Liver (tissue), 9 donors: ENCODE results near the gene CUBN. TPM values are rescaled to one million over a fixed set of nuclear protein-coding genes. Genes with fewer than 3 reads are reported as not detected.

Source experiments
- DNase-seq: peaks from one replicate; pipeline ENCODE4 v3.0.0-alpha.2; 2017; ENCODE audit warnings: low spot score
- H3K27ac ChIP-seq, 2 donors: one replicate each; pipeline ENCODE4 v1.7.0; 2013; ENCODE audit warnings: inconsistent platforms in 2 of 2, low read length in 2 of 2, control low read depth in 1 of 2, low read depth in 1 of 2, mild to moderate bottlenecking in 1 of 2
- H3K27me3 ChIP-seq, 4 donors: one replicate each; pipeline versions ENCODE4 v1.6.1 to v1.7.0; 2013; ENCODE audit warnings: low read length in 3 of 4, inconsistent platforms in 1 of 4, mild to moderate bottlenecking in 1 of 4, moderate library complexity in 1 of 4; ENCODE audit not compliant: control insufficient read depth in 4 of 4, insufficient read depth in 4 of 4
- H3K36me3 ChIP-seq, 4 donors: one replicate each; pipeline versions ENCODE4 v1.6.1 to v1.7.0; 2013; ENCODE audit warnings: low read length in 3 of 4, mild to moderate bottlenecking in 3 of 4, low read depth in 1 of 4, moderate library complexity in 1 of 4; ENCODE audit not compliant: control insufficient read depth in 4 of 4, insufficient read depth in 3 of 4
- H3K4me1 ChIP-seq, 4 donors: one replicate each; pipeline versions ENCODE4 v1.6.1 to v1.7.0; 2013; ENCODE audit warnings: low read length in 3 of 4, mild to moderate bottlenecking in 3 of 4, moderate library complexity in 1 of 4; ENCODE audit not compliant: control insufficient read depth in 4 of 4, insufficient read depth in 4 of 4
- H3K4me3 ChIP-seq, 3 donors: one replicate each; pipeline versions ENCODE4 v1.6.1 to v1.7.0; 2013; ENCODE audit warnings: low read length in 3 of 3, control low read depth in 1 of 3, low read depth in 1 of 3, mild to moderate bottlenecking in 1 of 3
- H3K9ac ChIP-seq, 2 donors: one replicate each; pipeline ENCODE4 v1.7.0; 2013; ENCODE audit warnings: low read length in 2 of 2, mild to moderate bottlenecking in 2 of 2, moderate library complexity in 2 of 2, control low read depth in 1 of 2, low read depth in 1 of 2
- H3K9me3 ChIP-seq, 4 donors: one replicate each; pipeline versions ENCODE4 v1.6.1 to v1.7.0; 2013; ENCODE audit warnings: low read length in 3 of 4; ENCODE audit not compliant: control insufficient read depth in 4 of 4
- EGR1 ChIP-seq, 2 donors: IDR thresholded peaks; 2 replicates each; pipeline ENCODE4 v1.6.1; 2016 to 2018; ENCODE audit warnings: antibody characterized with exemption in 2 of 2, low read depth in 2 of 2
- FOXA1 ChIP-seq: IDR thresholded peaks from 2 replicates; pipeline ENCODE4 v1.6.1; 2016; ENCODE audit warnings: antibody characterized with exemption
- FOXA2 ChIP-seq: IDR thresholded peaks from 2 replicates; pipeline ENCODE4 v1.6.1; 2016; ENCODE audit warnings: antibody characterized with exemption
- GABPA ChIP-seq, 2 donors: IDR thresholded peaks in 1 of 2; conservative IDR thresholded peaks in 1 of 2; 2 replicates each; pipeline ENCODE4 v1.6.1; 2016; ENCODE audit warnings: antibody characterized with exemption in 2 of 2, mild to moderate bottlenecking in 1 of 2, moderate library complexity in 1 of 2
- HNF4A ChIP-seq, 2 donors: conservative IDR thresholded peaks; 2 replicates each; pipeline ENCODE4 v1.6.1; 2016; ENCODE audit warnings: antibody characterized with exemption in 2 of 2, mild to moderate bottlenecking in 2 of 2
- HNF4G ChIP-seq: IDR thresholded peaks from 2 replicates; pipeline ENCODE4 v1.6.1; 2016; ENCODE audit warnings: antibody characterized with exemption
- JUND ChIP-seq, 2 donors: IDR thresholded peaks; 2 replicates each; pipeline ENCODE4 v1.6.1; 2016; ENCODE audit warnings: antibody characterized with exemption in 2 of 2
- NR2F2 ChIP-seq: IDR thresholded peaks from 2 replicates; pipeline ENCODE4 v1.6.1; 2016; ENCODE audit warnings: antibody characterized with exemption
- RAD21 ChIP-seq, 2 donors: IDR thresholded peaks; 2 replicates each; pipeline ENCODE4 v1.6.1; 2016; ENCODE audit warnings: antibody characterized with exemption in 2 of 2, mild to moderate bottlenecking in 2 of 2
- RXRA ChIP-seq, 2 donors: IDR thresholded peaks; 2 replicates each; pipeline ENCODE4 v1.6.1; 2017 to 2018; ENCODE audit warnings: antibody characterized with exemption in 2 of 2, mild to moderate bottlenecking in 1 of 2
- SP1 ChIP-seq: IDR thresholded peaks from 2 replicates; pipeline ENCODE4 v1.6.1; 2018; ENCODE audit warnings: antibody characterized with exemption, mild to moderate bottlenecking
- TAF1 ChIP-seq: conservative IDR thresholded peaks from 2 replicates; pipeline ENCODE4 v1.6.1; 2016; ENCODE audit warnings: antibody characterized with exemption, mild to moderate bottlenecking
- YY1 ChIP-seq: IDR thresholded peaks from 2 replicates; pipeline ENCODE4 v1.6.1; 2016; ENCODE audit warnings: antibody characterized with exemption, mild to moderate bottlenecking
- polyA plus RNA-seq, 2 donors: library from polyadenylated mRNA; stranded (reverse) in 1 of 2; unstranded in 1 of 2; fragments of 200-250 nt in 1 of 2; fragments of >200 nt in 1 of 2; fragmentation: Nextera tagmentation in 1 of 2; extraction: Ambion mirVana in 1 of 2; gene quantifications; one replicate each; pipeline versions ENCODE4 v1.2.1 to v1.2.3, GENCODE V29; 2013 to 2015
- total RNA-seq, 2 donors: library from RNA; depleted of rRNA; stranded (reverse); fragments of >200 nt; gene quantifications; one replicate each; pipeline ENCODE4 v1.2.3, GENCODE V29; 2014
- TF ChIP-seq, protein P1 (sequence below): IDR thresholded peaks from 2 replicates; pipeline ENCODE4 v1.6.1; 2016; ENCODE audit warnings: antibody characterized with exemption, mild to moderate bottlenecking
- TF ChIP-seq, protein P2 (sequence below): fragments of 150-350 bp; IDR thresholded peaks from 2 replicates; pipeline ENCODE4 v1.5.1; 2017; ENCODE audit warnings: improper control_type of control experiment, low read depth, low read length; ENCODE audit not compliant: missing input control
- TF ChIP-seq, protein P3 (sequence below): IDR thresholded peaks from 2 replicates; pipeline ENCODE4 v1.6.1; 2016; ENCODE audit warnings: antibody characterized with exemption
- TF ChIP-seq, protein P4 (sequence below): IDR thresholded peaks from 2 replicates; pipeline ENCODE4 v1.6.1; 2016; ENCODE audit warnings: antibody characterized with exemption
- TF ChIP-seq, protein P5 (sequence below): IDR thresholded peaks from 2 replicates; pipeline ENCODE4 v1.6.1; 2016; ENCODE audit warnings: antibody characterized with exemption
- donor health status: healthy.
- donor health status: healthy.
- donor health status: healthy.
- donor health status: healthy.
- donor health status: healthy.

CUBN gene
- total and polyA plus RNA-seq, 4 donors, result 0.01 to 0.67 (median 0.30) TPM

DNA sequence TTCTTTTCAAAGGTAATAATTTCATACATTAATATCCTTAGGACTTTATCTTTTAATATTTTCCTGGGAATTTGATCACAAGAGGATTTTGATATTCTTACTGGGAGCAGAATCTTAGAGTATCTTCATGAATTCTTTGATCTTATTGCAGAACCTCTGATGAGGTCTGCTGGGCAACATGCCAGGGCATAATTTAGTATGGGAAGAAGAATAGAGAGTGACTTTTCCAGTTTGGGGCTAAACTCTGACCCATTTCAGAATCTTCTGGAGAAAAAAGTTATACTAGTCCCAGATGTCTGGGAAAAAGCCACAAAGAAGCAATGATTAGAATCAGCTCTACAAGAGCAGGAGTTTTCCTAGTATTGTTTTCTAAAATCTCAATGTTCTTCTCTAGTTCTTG is 284.4 kb downstream of the CUBN start:
- no peak overlapping the region for H3K4me3 ChIP-seq
- H3K36me3 ChIP-seq, result no peaks in the 10 kb centered on the region
- H3K27me3 ChIP-seq, result no peaks in the 10 kb centered on the region
- H3K4me1 ChIP-seq, result no peaks in the 10 kb centered on the region
- DNase-seq, result no peak
- TF ChIP-seq JUND (IDR thresholded peaks at IDR 0.05), result no peak
- TF ChIP-seq RAD21 (IDR thresholded peaks at IDR 0.05), result no peak
- TF ChIP-seq, protein P1, sequence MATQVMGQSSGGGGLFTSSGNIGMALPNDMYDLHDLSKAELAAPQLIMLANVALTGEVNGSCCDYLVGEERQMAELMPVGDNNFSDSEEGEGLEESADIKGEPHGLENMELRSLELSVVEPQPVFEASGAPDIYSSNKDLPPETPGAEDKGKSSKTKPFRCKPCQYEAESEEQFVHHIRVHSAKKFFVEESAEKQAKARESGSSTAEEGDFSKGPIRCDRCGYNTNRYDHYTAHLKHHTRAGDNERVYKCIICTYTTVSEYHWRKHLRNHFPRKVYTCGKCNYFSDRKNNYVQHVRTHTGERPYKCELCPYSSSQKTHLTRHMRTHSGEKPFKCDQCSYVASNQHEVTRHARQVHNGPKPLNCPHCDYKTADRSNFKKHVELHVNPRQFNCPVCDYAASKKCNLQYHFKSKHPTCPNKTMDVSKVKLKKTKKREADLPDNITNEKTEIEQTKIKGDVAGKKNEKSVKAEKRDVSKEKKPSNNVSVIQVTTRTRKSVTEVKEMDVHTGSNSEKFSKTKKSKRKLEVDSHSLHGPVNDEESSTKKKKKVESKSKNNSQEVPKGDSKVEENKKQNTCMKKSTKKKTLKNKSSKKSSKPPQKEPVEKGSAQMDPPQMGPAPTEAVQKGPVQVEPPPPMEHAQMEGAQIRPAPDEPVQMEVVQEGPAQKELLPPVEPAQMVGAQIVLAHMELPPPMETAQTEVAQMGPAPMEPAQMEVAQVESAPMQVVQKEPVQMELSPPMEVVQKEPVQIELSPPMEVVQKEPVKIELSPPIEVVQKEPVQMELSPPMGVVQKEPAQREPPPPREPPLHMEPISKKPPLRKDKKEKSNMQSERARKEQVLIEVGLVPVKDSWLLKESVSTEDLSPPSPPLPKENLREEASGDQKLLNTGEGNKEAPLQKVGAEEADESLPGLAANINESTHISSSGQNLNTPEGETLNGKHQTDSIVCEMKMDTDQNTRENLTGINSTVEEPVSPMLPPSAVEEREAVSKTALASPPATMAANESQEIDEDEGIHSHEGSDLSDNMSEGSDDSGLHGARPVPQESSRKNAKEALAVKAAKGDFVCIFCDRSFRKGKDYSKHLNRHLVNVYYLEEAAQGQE, result no peak
- TF ChIP-seq HNF4G, result no peak
- no peak for TF ChIP-seq GABPA (IDR thresholded peaks at IDR 0.05 in 1 of 2, conservative IDR thresholded peaks at IDR 0.05 in 1 of 2)
- TF ChIP-seq FOXA2, result no peak
- no peak for TF ChIP-seq EGR1 (IDR thresholded peaks at IDR 0.05; ENCODE audit: low read depth in 2 of 2)
- TF ChIP-seq HNF4A (conservative IDR thresholded peaks at IDR 0.05), result no peak
- no peak for TF ChIP-seq SP1
- TF ChIP-seq, protein P2, sequence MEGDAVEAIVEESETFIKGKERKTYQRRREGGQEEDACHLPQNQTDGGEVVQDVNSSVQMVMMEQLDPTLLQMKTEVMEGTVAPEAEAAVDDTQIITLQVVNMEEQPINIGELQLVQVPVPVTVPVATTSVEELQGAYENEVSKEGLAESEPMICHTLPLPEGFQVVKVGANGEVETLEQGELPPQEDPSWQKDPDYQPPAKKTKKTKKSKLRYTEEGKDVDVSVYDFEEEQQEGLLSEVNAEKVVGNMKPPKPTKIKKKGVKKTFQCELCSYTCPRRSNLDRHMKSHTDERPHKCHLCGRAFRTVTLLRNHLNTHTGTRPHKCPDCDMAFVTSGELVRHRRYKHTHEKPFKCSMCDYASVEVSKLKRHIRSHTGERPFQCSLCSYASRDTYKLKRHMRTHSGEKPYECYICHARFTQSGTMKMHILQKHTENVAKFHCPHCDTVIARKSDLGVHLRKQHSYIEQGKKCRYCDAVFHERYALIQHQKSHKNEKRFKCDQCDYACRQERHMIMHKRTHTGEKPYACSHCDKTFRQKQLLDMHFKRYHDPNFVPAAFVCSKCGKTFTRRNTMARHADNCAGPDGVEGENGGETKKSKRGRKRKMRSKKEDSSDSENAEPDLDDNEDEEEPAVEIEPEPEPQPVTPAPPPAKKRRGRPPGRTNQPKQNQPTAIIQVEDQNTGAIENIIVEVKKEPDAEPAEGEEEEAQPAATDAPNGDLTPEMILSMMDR, result no peak
- TF ChIP-seq, protein P3, sequence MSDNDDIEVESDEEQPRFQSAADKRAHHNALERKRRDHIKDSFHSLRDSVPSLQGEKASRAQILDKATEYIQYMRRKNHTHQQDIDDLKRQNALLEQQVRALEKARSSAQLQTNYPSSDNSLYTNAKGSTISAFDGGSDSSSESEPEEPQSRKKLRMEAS, result no peak
- TF ChIP-seq NR2F2, result no peak
- TF ChIP-seq TAF1, result no peak
- TF ChIP-seq, protein P4, sequence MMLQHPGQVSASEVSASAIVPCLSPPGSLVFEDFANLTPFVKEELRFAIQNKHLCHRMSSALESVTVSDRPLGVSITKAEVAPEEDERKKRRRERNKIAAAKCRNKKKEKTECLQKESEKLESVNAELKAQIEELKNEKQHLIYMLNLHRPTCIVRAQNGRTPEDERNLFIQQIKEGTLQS, result no peak
- TF ChIP-seq, protein P5, sequence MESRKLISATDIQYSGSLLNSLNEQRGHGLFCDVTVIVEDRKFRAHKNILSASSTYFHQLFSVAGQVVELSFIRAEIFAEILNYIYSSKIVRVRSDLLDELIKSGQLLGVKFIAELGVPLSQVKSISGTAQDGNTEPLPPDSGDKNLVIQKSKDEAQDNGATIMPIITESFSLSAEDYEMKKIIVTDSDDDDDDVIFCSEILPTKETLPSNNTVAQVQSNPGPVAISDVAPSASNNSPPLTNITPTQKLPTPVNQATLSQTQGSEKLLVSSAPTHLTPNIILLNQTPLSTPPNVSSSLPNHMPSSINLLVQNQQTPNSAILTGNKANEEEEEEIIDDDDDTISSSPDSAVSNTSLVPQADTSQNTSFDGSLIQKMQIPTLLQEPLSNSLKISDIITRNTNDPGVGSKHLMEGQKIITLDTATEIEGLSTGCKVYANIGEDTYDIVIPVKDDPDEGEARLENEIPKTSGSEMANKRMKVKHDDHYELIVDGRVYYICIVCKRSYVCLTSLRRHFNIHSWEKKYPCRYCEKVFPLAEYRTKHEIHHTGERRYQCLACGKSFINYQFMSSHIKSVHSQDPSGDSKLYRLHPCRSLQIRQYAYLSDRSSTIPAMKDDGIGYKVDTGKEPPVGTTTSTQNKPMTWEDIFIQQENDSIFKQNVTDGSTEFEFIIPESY, result no peak
- TF ChIP-seq RXRA (IDR thresholded peaks at IDR 0.05), result no peak
- TF ChIP-seq FOXA1, result no peak
- TF ChIP-seq YY1, result no peak
- no peak overlapping the region for H3K9ac ChIP-seq
- no peak overlapping the region for H3K27ac ChIP-seq
- H3K9me3 ChIP-seq, result no peaks in the 10 kb centered on the region
